Upper lobe of right lung (tissue), 1 donor: ENCODE results near the gene FBLN1. TPM values are rescaled to one million over a fixed set of nuclear protein-coding genes. Genes with fewer than 3 reads are reported as not detected.

Source experiments
- ATAC-seq: fragments of 200-7000 bp; cut with Tn5 transposase; one replicate; pipeline ENCODE4 v1.9.1; 2020; ENCODE audit warnings: mild to moderate bottlenecking, moderate library complexity
- DNase-seq: peaks from one replicate; pipeline ENCODE4 v3.0.0-alpha.2; 2020
- H3K27ac ChIP-seq: fragments of 200-600 bp; one replicate; pipeline ENCODE4 v1.8.0; 2022
- H3K27me3 ChIP-seq: fragments of 200-600 bp; one replicate; pipeline ENCODE4 v1.8.0; 2022; ENCODE audit warnings: mild to moderate bottlenecking
- H3K36me3 ChIP-seq: fragments of 200-600 bp; one replicate; pipeline ENCODE4 v1.8.0; 2022
- H3K4me1 ChIP-seq: fragments of 200-600 bp; one replicate; pipeline ENCODE4 v1.8.0; 2022
- H3K4me3 ChIP-seq: fragments of 200-600 bp; one replicate; pipeline ENCODE4 v1.8.0; 2022; ENCODE audit warnings: mild to moderate bottlenecking
- H3K9me3 ChIP-seq: fragments of 200-600 bp; one replicate; pipeline ENCODE4 v1.8.0; 2022
- intact Hi-C: fragments of 100-400 bp; cut with DNase I; formaldehyde crosslinking; loops from one replicate; pipeline ENCODE4 v1.11.0; 2022
- total RNA-seq: library from RNA; stranded (reverse); fragmentation: NEBNext Ultra II Directional; extraction: Animal tissue kit (Norgen Biotek cat#: 25700); gene quantifications from one replicate; pipeline ENCODE4 v1.2.1, GENCODE V29; 2021
- TF ChIP-seq, protein P1 (sequence below): fragments of 200-600 bp; IDR thresholded peaks from one replicate; pipeline ENCODE4 v1.8.0; 2022; ENCODE audit warnings: antibody characterized with exemption
- donor health status: DM: no; HTN: yes; CAD: no; lungs with severe emphysema.

The FBLN1 gene
- total RNA-seq, 1 donor from 2014 or later = 272 TPM

GRCh38 chr22:45563362-45564040 is 60.8 kb downstream of the FBLN1 start:
- Histone ChIP-seq H3K4me1 (no peaks in the 10 kb centered on the region), H3K4me3 (no peak overlapping the region), H3K9me3 (peaks cover 7% of the 10 kb centered on the region), H3K27ac (no peak overlapping the region), H3K27me3 (peaks cover 7% of the 10 kb centered on the region), H3K36me3 (no peaks in the 10 kb centered on the region)
- DNase-seq = no peak
- ATAC-seq = peak; percentile 14
- intact Hi-C loops = no loop called here
- TF ChIP-seq, protein P1, sequence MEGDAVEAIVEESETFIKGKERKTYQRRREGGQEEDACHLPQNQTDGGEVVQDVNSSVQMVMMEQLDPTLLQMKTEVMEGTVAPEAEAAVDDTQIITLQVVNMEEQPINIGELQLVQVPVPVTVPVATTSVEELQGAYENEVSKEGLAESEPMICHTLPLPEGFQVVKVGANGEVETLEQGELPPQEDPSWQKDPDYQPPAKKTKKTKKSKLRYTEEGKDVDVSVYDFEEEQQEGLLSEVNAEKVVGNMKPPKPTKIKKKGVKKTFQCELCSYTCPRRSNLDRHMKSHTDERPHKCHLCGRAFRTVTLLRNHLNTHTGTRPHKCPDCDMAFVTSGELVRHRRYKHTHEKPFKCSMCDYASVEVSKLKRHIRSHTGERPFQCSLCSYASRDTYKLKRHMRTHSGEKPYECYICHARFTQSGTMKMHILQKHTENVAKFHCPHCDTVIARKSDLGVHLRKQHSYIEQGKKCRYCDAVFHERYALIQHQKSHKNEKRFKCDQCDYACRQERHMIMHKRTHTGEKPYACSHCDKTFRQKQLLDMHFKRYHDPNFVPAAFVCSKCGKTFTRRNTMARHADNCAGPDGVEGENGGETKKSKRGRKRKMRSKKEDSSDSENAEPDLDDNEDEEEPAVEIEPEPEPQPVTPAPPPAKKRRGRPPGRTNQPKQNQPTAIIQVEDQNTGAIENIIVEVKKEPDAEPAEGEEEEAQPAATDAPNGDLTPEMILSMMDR = no peak

GRCh38 chr22:45564349-45565030 is 61.8 kb downstream of the FBLN1 start:
- ATAC-seq (no peak), DNase-seq (peak; percentile 21)
- TF ChIP-seq, protein P1 = no peak
- intact Hi-C loops = no loop called here
- H3K9me3 ChIP-seq = peaks cover 7% of the 10 kb centered on the region
- H3K27ac ChIP-seq = no peak overlapping the region
- no peaks in the 10 kb centered on the region for H3K36me3 ChIP-seq
- no peaks in the 10 kb centered on the region for H3K4me1 ChIP-seq
- H3K4me3 ChIP-seq = no peak overlapping the region
- H3K27me3 ChIP-seq = peaks cover 7% of the 10 kb centered on the region

DNA sequence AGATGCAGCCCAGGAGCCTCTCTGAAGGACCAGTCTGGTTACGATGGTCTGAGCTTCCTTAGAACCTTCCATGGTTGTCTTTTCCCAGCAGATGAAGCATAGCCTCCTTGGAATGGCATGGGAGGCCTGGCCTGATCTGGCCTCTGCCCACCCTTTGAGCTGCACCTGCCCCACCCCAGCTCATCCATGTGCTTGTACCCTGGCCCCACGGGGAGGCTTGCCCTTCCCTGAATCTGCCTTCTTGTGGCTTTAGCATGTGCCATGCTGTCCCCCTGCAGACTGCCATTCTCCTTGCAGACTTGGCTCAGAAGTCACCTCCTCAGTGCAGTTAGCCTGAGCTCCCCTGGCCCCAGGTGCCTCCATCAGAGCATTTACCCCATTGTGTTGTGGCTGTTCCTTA is 62.5 kb downstream of the FBLN1 start:
- H3K4me1 ChIP-seq = no peaks in the 10 kb centered on the region
- H3K27me3 ChIP-seq = peaks cover 7% of the 10 kb centered on the region
- no peak for ATAC-seq
- no peak for DNase-seq
- H3K27ac ChIP-seq = no peak overlapping the region
- intact Hi-C loops = no loop called here
- TF ChIP-seq, protein P1 = no peak
- no peak overlapping the region for H3K4me3 ChIP-seq
- H3K9me3 ChIP-seq = peaks cover 5% of the 10 kb centered on the region
- no peaks in the 10 kb centered on the region for H3K36me3 ChIP-seq

DNA sequence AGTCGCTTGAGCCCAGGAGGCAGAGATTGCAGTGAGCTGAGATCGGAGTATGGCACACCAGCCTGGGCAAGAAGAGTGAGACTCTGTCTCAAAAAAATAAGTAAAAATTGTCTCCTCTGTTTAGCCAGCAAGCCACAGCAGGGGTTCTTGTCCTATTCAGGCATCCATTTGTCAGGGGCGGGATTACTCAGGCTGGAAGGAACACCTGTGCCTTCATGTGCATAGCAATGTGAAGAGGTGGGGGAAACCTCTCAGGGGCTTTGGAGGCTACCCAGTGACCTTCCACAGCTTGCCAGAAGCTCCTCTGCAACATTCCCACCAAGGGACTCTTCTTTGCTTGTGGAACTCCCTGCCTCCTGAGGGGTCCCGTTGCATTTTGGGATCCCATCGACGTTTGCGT is 63.3 kb downstream of the FBLN1 start:
- Histone ChIP-seq H3K4me1 (no peaks in the 10 kb centered on the region), H3K4me3 (no peak overlapping the region), H3K27ac (no peak overlapping the region), H3K36me3 (no peaks in the 10 kb centered on the region), H3K9me3 (peaks cover 5% of the 10 kb centered on the region), H3K27me3 (peaks cover 7% of the 10 kb centered on the region)
- DNase-seq (no peak), ATAC-seq (no peak)
- TF ChIP-seq, protein P1 = no peak
- intact Hi-C loops = no loop called here

- H3K27me3 ChIP-seq = peaks cover 7% of the 10 kb centered on the region
- intact Hi-C loops = no loop called here
- TF ChIP-seq, protein P1 = no peak
- H3K9me3 ChIP-seq = peaks cover 5% of the 10 kb centered on the region
- ATAC-seq = no peak
- H3K36me3 ChIP-seq = no peaks in the 10 kb centered on the region
- DNase-seq = no peak
- no peaks in the 10 kb centered on the region for H3K4me1 ChIP-seq
- H3K4me3 ChIP-seq = no peak overlapping the region
- no peak overlapping the region for H3K27ac ChIP-seq
These were observed 65.5 kb downstream of the FBLN1 start for GRCh38 chr22:45568213-45568612.
